HuH-7.5 (cell line): ENCODE data around the gene PLIN5.

Experiments used
- DNase-seq: peaks from one replicate; pipeline ENCODE4 v3.0.0; 2011; ENCODE audit warnings: low spot score

Gene PLIN5

GRCh38 chr19:4521888-4522242 lies 13.2 kb downstream of the PLIN5 start:
- DNase-seq, result no peak

GRCh38 chr19:4521170-4521887 lies 13.7 kb downstream of the PLIN5 start:
- peak; percentile 96 for DNase-seq

GRCh38 chr19:4519521-4520277 lies 15.3 kb downstream of the PLIN5 start:
- no peak for DNase-seq

GRCh38 chr19:4519172-4519496 lies 15.9 kb downstream of the PLIN5 start:
- no peak for DNase-seq

- DNase-seq, result no peak
Observed at GRCh38 chr19:4518345-4519171, 16.5 kb downstream of the PLIN5 start, which contains the start of gene PLIN4. PLIN4 (minus strand) TSS chr19:4518486; CDS start chr19:4518272, 214 bp downstream.

- DNase-seq, result no peak
Observed at GRCh38 chr19:4517451-4518057, 17.5 kb downstream of the PLIN5 start.

- no peak for DNase-seq
Observed at GRCh38 chr19:4516939-4517300, 18.1 kb downstream of the PLIN5 start.

- peak; percentile 68 for DNase-seq
Observed at GRCh38 chr19:4516199-4516938, 18.7 kb downstream of the PLIN5 start.

- no peak for DNase-seq
Observed at GRCh38 chr19:4515732-4516131, 19.3 kb downstream of the PLIN5 start.

- no peak for DNase-seq
Observed at GRCh38 chr19:4513248-4513647, 21.8 kb downstream of the PLIN5 start.

GRCh38 chr19:4512070-4512469 lies 23.0 kb downstream of the PLIN5 start:
- DNase-seq, result no peak

- no peak for DNase-seq
Observed at GRCh38 chr19:4511300-4512054, 23.5 kb downstream of the PLIN5 start.

- no peak for DNase-seq
Observed at GRCh38 chr19:4510435-4511255, 24.4 kb downstream of the PLIN5 start.

GRCh38 chr19:4508698-4509097 lies 26.3 kb downstream of the PLIN5 start:
- no peak for DNase-seq

GRCh38 chr19:4507804-4508203 lies 27.2 kb downstream of the PLIN5 start:
- no peak for DNase-seq

- no peak for DNase-seq
Observed at GRCh38 chr19:4507150-4507452, 27.9 kb downstream of the PLIN5 start.

GRCh38 chr19:4506449-4507149 lies 28.4 kb downstream of the PLIN5 start:
- no peak for DNase-seq

GRCh38 chr19:4505570-4506448 lies 29.2 kb downstream of the PLIN5 start:
- DNase-seq, result no peak
